Endothelial cell of umbilical vein (primary cell): ENCODE data around the gene HOXA3.
A peak's percentile ranks its signal among the peaks of the same experiment; 100 is the strongest.

Experiments
- EZH2 ChIP-seq: IDR thresholded peaks from 2 replicates; pipeline ENCODE4 v1.6.1; 2012; ENCODE audit warnings: borderline replicate concordance, low read depth, mild to moderate bottlenecking, moderate library complexity, low read length, inconsistent platforms; ENCODE audit not compliant: severe bottlenecking
- FOS ChIP-seq: IDR thresholded peaks from 2 replicates; pipeline ENCODE4 v1.6.1; 2011; ENCODE audit warnings: mild to moderate bottlenecking, low read length, moderate library complexity, borderline replicate concordance; ENCODE audit not compliant: insufficient read depth
- POLR2A ChIP-seq: IDR thresholded peaks from 2 replicates; pipeline ENCODE4 v1.6.1; 2012; ENCODE audit warnings: low read depth, mild to moderate bottlenecking, control low read depth, low read length
- POLR2AphosphoS5 ChIP-seq: IDR thresholded peaks from 2 replicates; pipeline ENCODE4 v1.6.1; 2012; ENCODE audit warnings: low read depth, mild to moderate bottlenecking, control low read depth, low read length, moderate library complexity; ENCODE audit not compliant: insufficient read depth
- TF ChIP-seq, protein P1 (sequence below), 2 donors: IDR thresholded peaks; 1 replicate in 1 of 2; 2 replicates in 1 of 2; pipeline ENCODE4 v1.5.1; 2011; ENCODE audit warnings: low read length in 2 of 2, mild to moderate bottlenecking in 2 of 2, moderate library complexity in 2 of 2, control low read depth in 1 of 2, inconsistent platforms in 1 of 2, low read depth in 1 of 2; ENCODE audit not compliant: insufficient read depth in 1 of 2; ENCODE audit errors: extremely low read depth in 1 of 2

DNA sequence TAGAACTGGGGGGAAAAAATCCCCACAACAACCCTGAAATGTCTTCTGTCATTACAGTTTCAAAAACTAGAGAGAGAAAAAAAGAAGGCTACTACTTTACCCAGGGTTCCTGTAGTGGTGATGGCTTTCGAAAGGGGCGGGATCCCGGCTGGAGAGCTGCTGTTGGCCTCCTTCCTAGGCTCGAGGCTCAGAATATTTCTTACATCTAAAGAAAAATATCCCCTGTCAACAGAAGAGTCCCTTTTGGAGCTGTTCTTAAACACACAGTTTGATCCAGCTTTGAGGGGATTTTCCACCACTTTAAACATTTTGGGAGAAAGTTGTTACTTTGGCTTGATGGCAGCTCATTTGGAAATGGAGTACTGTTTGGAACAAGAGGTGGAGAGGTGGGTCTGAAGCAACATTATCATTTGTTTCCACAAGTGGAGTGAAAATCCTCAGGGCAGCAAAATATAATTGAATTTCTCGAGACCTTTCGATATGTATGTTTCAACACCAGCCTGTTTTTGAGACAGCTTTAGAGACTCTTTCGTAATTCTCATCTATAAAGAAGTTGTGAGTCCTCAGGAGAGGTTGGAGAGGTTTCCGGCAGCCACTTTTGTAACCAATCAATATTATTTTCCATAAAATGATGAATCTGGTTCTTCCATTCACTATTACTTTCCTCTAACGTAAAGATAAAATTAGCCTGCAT, 42.5 kb upstream of the HOXA3 start:
- no peak for TF ChIP-seq POLR2A
- TF ChIP-seq, protein P1, sequence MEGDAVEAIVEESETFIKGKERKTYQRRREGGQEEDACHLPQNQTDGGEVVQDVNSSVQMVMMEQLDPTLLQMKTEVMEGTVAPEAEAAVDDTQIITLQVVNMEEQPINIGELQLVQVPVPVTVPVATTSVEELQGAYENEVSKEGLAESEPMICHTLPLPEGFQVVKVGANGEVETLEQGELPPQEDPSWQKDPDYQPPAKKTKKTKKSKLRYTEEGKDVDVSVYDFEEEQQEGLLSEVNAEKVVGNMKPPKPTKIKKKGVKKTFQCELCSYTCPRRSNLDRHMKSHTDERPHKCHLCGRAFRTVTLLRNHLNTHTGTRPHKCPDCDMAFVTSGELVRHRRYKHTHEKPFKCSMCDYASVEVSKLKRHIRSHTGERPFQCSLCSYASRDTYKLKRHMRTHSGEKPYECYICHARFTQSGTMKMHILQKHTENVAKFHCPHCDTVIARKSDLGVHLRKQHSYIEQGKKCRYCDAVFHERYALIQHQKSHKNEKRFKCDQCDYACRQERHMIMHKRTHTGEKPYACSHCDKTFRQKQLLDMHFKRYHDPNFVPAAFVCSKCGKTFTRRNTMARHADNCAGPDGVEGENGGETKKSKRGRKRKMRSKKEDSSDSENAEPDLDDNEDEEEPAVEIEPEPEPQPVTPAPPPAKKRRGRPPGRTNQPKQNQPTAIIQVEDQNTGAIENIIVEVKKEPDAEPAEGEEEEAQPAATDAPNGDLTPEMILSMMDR (IDR thresholded peaks at IDR 0.05; ENCODE audit: extremely low read depth in 1 of 2, insufficient read depth in 1 of 2, low read depth in 1 of 2, low read length in 2 of 2), result no peak
- no peak for TF ChIP-seq POLR2AphosphoS5
- peak; percentile 65 for TF ChIP-seq EZH2
- no peak for TF ChIP-seq FOS
